WTC11 (cell line): ENCODE measurements around the gene RPS25. TPM values are rescaled to one million over a fixed set of nuclear protein-coding genes. Genes with fewer than 3 reads are reported as not detected.

Experiments used
- ATAC-seq: fragments of 200-7000 bp; cut with Tn5 transposase; 2 replicates; pipeline ENCODE4 v1.10.0; 2021; ENCODE audit warnings: mild to moderate bottlenecking, moderate library complexity
- CTCF ChIA-PET: fragments of 300-600 bp; sonication (Branson Sonifier 250); formaldehyde crosslinking; loops from one replicate; lab custom pipeline; 2021; ENCODE audit warnings: antibody characterized with exemption; lab: Charles Lee
- POLR2A ChIA-PET: fragments of 350-600 bp; sonication (Branson Sonifier 250); formaldehyde crosslinking; loops from one replicate; lab custom pipeline; 2021; ENCODE audit warnings: antibody characterized with exemption; lab: Charles Lee
- DNase-seq: peaks from one replicate; pipeline ENCODE4 v3.0.0; 2021; ENCODE audit warnings: low spot score
- H3K27ac Mint-ChIP-seq: 2 replicates; pipeline ENCODE4 v1.8.0; 2021; ENCODE audit warnings: mixed read lengths
- H3K27me3 Mint-ChIP-seq: 2 replicates; pipeline ENCODE4 v1.8.0; 2021; ENCODE audit warnings: low read depth, mild to moderate bottlenecking, moderate library complexity, mixed read lengths
- H3K36me3 Mint-ChIP-seq: 2 replicates; pipeline ENCODE4 v1.8.0; 2021; ENCODE audit warnings: mixed read lengths
- H3K4me1 Mint-ChIP-seq: 2 replicates; pipeline ENCODE4 v1.8.0; 2022; ENCODE audit warnings: mixed read lengths
- H3K4me3 Mint-ChIP-seq: 2 replicates; pipeline ENCODE4 v1.8.0; 2021; ENCODE audit warnings: mild to moderate bottlenecking, moderate library complexity, mixed read lengths
- H3K9me3 Mint-ChIP-seq: 2 replicates; pipeline ENCODE4 v1.8.0; 2021; ENCODE audit warnings: mixed read lengths
- CBFB ChIP-seq: sonication (generic); formaldehyde crosslinking; IDR thresholded peaks from 2 replicates; pipeline ENCODE4 v1.8.1; 2022; ENCODE audit warnings: mild to moderate bottlenecking, low read depth, missing genetic modification reagents
- CDX4 ChIP-seq: fragments of 250-450 bp; sonication (Bioruptor Pico); IDR thresholded peaks from 2 replicates; pipeline ENCODE4 v1.9.0; 2021; ENCODE audit warnings: moderate library complexity, mild to moderate bottlenecking, inconsistent platforms, borderline replicate concordance
- CREM ChIP-seq: sonication (generic); formaldehyde crosslinking; IDR thresholded peaks from 2 replicates; pipeline ENCODE4 v1.8.1; 2022; ENCODE audit warnings: mild to moderate bottlenecking, missing genetic modification reagents, moderate library complexity
- ELF4 ChIP-seq: sonication (generic); formaldehyde crosslinking; IDR thresholded peaks from 2 replicates; pipeline ENCODE4 v1.8.1; 2022; ENCODE audit warnings: low read depth, mild to moderate bottlenecking, moderate library complexity, missing genetic modification reagents
- ESRRA ChIP-seq: sonication (generic); formaldehyde crosslinking; IDR thresholded peaks from 2 replicates; pipeline ENCODE4 v1.8.1; 2022; ENCODE audit warnings: mild to moderate bottlenecking, missing genetic modification reagents, borderline replicate concordance
- FOXJ3 ChIP-seq: sonication (generic); formaldehyde crosslinking; IDR thresholded peaks from 2 replicates; pipeline ENCODE4 v1.9.0; 2021; ENCODE audit warnings: missing genetic modification reagents, mild to moderate bottlenecking, borderline replicate concordance
- JAZF1 ChIP-seq: fragments of 250-450 bp; sonication (Bioruptor Pico); IDR thresholded peaks from 2 replicates; pipeline ENCODE4 v1.9.0; 2021; ENCODE audit warnings: moderate library complexity, mild to moderate bottlenecking, inconsistent platforms
- NFATC4 ChIP-seq: fragments of 250-450 bp; sonication (Bioruptor Pico); IDR thresholded peaks from 2 replicates; pipeline ENCODE4 v1.9.0; 2021; ENCODE audit warnings: mild to moderate bottlenecking
- NFE2L1 ChIP-seq: sonication (generic); formaldehyde crosslinking; IDR thresholded peaks from 2 replicates; pipeline ENCODE4 v1.8.1; 2023; ENCODE audit warnings: missing genetic modification reagents
- NR1H2 ChIP-seq: sonication (generic); formaldehyde crosslinking; IDR thresholded peaks from 2 replicates; pipeline ENCODE4 v1.9.0; 2021; ENCODE audit warnings: mild to moderate bottlenecking, moderate library complexity, missing genetic modification reagents
- OVOL2 ChIP-seq: fragments of 250-450 bp; sonication (Bioruptor Pico); IDR thresholded peaks from 2 replicates; pipeline ENCODE4 v1.9.0; 2021; ENCODE audit warnings: mild to moderate bottlenecking, borderline replicate concordance
- PRDM15 ChIP-seq: sonication (generic); formaldehyde crosslinking; IDR thresholded peaks from 2 replicates; pipeline ENCODE4 v1.8.0; 2022; ENCODE audit warnings: missing genetic modification reagents
- PREB ChIP-seq: sonication (generic); formaldehyde crosslinking; IDR thresholded peaks from 2 replicates; pipeline ENCODE4 v1.8.1; 2022; ENCODE audit warnings: mild to moderate bottlenecking, missing genetic modification reagents, moderate library complexity, borderline replicate concordance
- PRRX2 ChIP-seq: fragments of 250-450 bp; sonication (Bioruptor Pico); IDR thresholded peaks from 2 replicates; pipeline ENCODE4 v1.8.0; 2021; ENCODE audit warnings: mild to moderate bottlenecking
- RORB ChIP-seq: fragments of 250-450 bp; sonication (Bioruptor Pico); IDR thresholded peaks from 2 replicates; pipeline ENCODE4 v1.9.0; 2021; ENCODE audit warnings: mild to moderate bottlenecking
- TEAD1 ChIP-seq: sonication (generic); formaldehyde crosslinking; IDR thresholded peaks from 2 replicates; pipeline ENCODE4 v1.8.0; 2022; ENCODE audit warnings: mild to moderate bottlenecking, missing genetic modification reagents
- ZNF138 ChIP-seq: sonication (generic); formaldehyde crosslinking; conservative IDR thresholded peaks from 2 replicates; pipeline ENCODE4 v1.8.1; 2022; ENCODE audit warnings: mild to moderate bottlenecking, moderate library complexity, missing genetic modification reagents
- ZNF219 ChIP-seq: sonication (generic); formaldehyde crosslinking; IDR thresholded peaks from 2 replicates; pipeline ENCODE4 v1.8.0; 2023; ENCODE audit warnings: missing genetic modification reagents, mild to moderate bottlenecking, borderline replicate concordance
- ZNF396 ChIP-seq: fragments of 250-450 bp; sonication (Bioruptor Pico); IDR thresholded peaks from 2 replicates; pipeline ENCODE4 v1.8.0; 2021; ENCODE audit warnings: mild to moderate bottlenecking, moderate library complexity, borderline replicate concordance
- ZNF416 ChIP-seq: fragments of 250-450 bp; sonication (Bioruptor Pico); IDR thresholded peaks from 2 replicates; pipeline ENCODE4 v1.9.0; 2021; ENCODE audit warnings: mild to moderate bottlenecking, inconsistent platforms
- ZNF671 ChIP-seq: fragments of 250-450 bp; sonication (Bioruptor Pico); IDR thresholded peaks from 2 replicates; pipeline ENCODE4 v1.8.0; 2021; ENCODE audit warnings: mild to moderate bottlenecking
- total RNA-seq: library from RNA; stranded (reverse); gene quantifications from 3 replicates; pipeline ENCODE4 v1.2.3, GENCODE V29; 2021
- TF ChIP-seq, protein P1 (sequence below): sonication (generic); formaldehyde crosslinking; IDR thresholded peaks from 2 replicates; pipeline ENCODE4 v1.8.0; 2023; ENCODE audit warnings: missing genetic modification reagents, mild to moderate bottlenecking, borderline replicate concordance
- TF ChIP-seq, protein P2 (sequence below): sonication (generic); formaldehyde crosslinking; IDR thresholded peaks from 2 replicates; pipeline ENCODE4 v1.8.1; 2022; ENCODE audit warnings: low read depth, mild to moderate bottlenecking, moderate library complexity, missing genetic modification reagents, borderline replicate concordance
- TF ChIP-seq, protein P3 (sequence below): sonication (generic); formaldehyde crosslinking; IDR thresholded peaks from 2 replicates; pipeline ENCODE4 v1.8.1; 2023; ENCODE audit warnings: mild to moderate bottlenecking, missing genetic modification reagents, moderate library complexity

Gene RPS25
- total RNA-seq, 1 experiment from 2014 or later, result 1,349 TPM

DNA sequence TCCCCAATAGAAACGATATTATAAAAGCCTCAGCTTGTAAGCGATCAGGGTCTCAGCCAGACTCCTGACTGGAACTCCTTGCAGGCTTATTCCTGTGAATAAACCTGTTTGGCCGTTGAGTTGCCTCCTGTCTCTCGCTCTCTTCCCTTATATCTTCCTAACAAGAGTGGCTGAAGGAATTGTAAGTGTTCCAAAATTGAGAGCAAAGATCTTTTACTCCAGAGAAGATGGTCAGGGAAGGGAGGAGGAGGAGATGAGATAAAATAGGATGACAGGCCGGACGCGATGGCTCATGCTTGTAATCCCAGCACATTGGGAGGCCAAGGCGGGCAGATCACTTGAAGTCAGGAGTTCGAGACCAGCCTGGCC, 13.8 kb upstream of the RPS25 start (continued):
- TF ChIP-seq, protein P1, sequence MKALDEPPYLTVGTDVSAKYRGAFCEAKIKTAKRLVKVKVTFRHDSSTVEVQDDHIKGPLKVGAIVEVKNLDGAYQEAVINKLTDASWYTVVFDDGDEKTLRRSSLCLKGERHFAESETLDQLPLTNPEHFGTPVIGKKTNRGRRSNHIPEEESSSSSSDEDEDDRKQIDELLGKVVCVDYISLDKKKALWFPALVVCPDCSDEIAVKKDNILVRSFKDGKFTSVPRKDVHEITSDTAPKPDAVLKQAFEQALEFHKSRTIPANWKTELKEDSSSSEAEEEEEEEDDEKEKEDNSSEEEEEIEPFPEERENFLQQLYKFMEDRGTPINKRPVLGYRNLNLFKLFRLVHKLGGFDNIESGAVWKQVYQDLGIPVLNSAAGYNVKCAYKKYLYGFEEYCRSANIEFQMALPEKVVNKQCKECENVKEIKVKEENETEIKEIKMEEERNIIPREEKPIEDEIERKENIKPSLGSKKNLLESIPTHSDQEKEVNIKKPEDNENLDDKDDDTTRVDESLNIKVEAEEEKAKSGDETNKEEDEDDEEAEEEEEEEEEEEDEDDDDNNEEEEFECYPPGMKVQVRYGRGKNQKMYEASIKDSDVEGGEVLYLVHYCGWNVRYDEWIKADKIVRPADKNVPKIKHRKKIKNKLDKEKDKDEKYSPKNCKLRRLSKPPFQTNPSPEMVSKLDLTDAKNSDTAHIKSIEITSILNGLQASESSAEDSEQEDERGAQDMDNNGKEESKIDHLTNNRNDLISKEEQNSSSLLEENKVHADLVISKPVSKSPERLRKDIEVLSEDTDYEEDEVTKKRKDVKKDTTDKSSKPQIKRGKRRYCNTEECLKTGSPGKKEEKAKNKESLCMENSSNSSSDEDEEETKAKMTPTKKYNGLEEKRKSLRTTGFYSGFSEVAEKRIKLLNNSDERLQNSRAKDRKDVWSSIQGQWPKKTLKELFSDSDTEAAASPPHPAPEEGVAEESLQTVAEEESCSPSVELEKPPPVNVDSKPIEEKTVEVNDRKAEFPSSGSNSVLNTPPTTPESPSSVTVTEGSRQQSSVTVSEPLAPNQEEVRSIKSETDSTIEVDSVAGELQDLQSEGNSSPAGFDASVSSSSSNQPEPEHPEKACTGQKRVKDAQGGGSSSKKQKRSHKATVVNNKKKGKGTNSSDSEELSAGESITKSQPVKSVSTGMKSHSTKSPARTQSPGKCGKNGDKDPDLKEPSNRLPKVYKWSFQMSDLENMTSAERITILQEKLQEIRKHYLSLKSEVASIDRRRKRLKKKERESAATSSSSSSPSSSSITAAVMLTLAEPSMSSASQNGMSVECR (CRISPR knock-in tag), result no peak
- TF ChIP-seq, all 79 proteins: peak for 0

DNA sequence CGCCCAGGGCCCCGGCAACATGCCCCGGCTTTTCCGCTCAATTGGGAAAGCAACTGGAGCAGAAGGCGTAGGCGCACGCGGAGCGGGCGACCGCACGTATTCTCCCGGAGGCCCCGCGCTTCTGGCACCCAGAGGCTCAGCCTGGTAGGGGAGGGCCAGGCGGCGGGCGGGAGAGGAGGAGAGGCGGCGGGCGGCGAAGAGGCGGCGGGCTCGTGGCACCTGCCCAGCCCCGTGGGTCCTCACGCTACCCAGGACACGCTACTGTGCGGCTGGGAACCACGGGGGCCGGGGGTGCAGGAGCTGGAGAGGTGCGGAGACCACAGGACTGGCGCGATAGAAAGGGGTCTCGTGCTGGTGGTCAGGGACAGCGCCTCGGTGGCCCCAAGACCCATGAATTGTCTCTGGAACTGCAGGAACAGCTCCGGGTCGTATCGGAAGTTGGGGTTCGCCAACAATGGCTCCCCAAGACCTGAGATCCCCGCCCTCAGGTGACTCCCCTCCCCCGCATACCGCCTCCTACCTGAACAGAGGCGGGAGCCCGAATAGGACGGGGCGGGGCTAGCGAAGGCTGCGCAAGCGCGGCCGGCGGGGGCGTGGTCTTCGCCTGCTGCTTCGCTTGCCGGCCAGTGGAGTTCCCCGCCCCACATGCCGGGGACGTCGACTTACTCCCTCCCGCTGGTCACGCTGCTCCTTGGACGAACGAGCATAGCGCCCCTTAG, 12.3 kb upstream of the RPS25 start, which contains the start of gene SLC37A4:
Gene SLC37A4, minus strand, starts transcription at position 549 of the 719 bp plus-strand sequence.
- Mint-ChIP-seq H3K27me3 (no peaks in the 10 kb centered on the region), H3K9me3 (no peaks in the 10 kb centered on the region), H3K4me1 (peaks cover 19% of the 10 kb centered on the region), H3K27ac (peak within 1 kb of the TSS; percentile 64), H3K4me3 (peak within 1 kb of the TSS; percentile 76), H3K36me3 (peaks cover 22% of the 10 kb centered on the region)
- ChIA-PET POLR2A (interaction anchor here (1.5 to 1.9 kb wide), 2 partner anchors 11 to 12 kb away, joined by 4 to 5 read pairs; partner anchors contain the start of genes RPS25 and TRAPPC4), CTCF (interaction anchor here (0.7 to 2.7 kb wide), 9 partner anchors 8 to 310 kb away, joined by 3 to 10 read pairs (median 3); partner anchors contain the start of genes CENATAC and DPAGT1)
- peak; percentile 86 for ATAC-seq
- peak; percentile 100 for DNase-seq
- TF ChIP-seq OVOL2 (CRISPR knock-in tag), result no peak
- TF ChIP-seq ZNF671 (CRISPR knock-in tag), result no peak
- TF ChIP-seq TEAD1 (CRISPR knock-in tag), result peak; percentile 95; the same call in 1 of the 2 replicates
- no peak for TF ChIP-seq ZNF416 (CRISPR knock-in tag)
- TF ChIP-seq ESRRA (CRISPR knock-in tag), result no peak
- TF ChIP-seq FOXJ3, result 0 out of 2 replicates have a peak, but pooled peaks have one; percentile 44
- no peak for TF ChIP-seq PRDM15 (CRISPR knock-in tag)
- TF ChIP-seq NFE2L1 (CRISPR knock-in tag), result peak; percentile 74; the same call in 1 of the 2 replicates
- TF ChIP-seq ZNF219 (CRISPR knock-in tag), result no peak
- TF ChIP-seq CDX4 (CRISPR knock-in tag), result no peak
- no peak for TF ChIP-seq JAZF1 (CRISPR knock-in tag)
- no peak for TF ChIP-seq ELF4 (CRISPR knock-in tag)
- TF ChIP-seq CREM (CRISPR knock-in tag), result 0 out of 2 replicates have a peak, but pooled peaks have one; percentile 25
- TF ChIP-seq, protein P2, sequence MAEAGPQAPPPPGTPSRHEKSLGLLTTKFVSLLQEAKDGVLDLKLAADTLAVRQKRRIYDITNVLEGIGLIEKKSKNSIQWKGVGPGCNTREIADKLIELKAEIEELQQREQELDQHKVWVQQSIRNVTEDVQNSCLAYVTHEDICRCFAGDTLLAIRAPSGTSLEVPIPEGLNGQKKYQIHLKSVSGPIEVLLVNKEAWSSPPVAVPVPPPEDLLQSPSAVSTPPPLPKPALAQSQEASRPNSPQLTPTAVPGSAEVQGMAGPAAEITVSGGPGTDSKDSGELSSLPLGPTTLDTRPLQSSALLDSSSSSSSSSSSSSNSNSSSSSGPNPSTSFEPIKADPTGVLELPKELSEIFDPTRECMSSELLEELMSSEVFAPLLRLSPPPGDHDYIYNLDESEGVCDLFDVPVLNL (CRISPR knock-in tag), result no peak
- TF ChIP-seq NFATC4, result no peak
- no peak for TF ChIP-seq CBFB (CRISPR knock-in tag)
- no peak for TF ChIP-seq PRRX2
- no peak for TF ChIP-seq NR1H2 (CRISPR knock-in tag)
- no peak for TF ChIP-seq RORB
- TF ChIP-seq ZNF138, result no peak
- TF ChIP-seq, protein P3, sequence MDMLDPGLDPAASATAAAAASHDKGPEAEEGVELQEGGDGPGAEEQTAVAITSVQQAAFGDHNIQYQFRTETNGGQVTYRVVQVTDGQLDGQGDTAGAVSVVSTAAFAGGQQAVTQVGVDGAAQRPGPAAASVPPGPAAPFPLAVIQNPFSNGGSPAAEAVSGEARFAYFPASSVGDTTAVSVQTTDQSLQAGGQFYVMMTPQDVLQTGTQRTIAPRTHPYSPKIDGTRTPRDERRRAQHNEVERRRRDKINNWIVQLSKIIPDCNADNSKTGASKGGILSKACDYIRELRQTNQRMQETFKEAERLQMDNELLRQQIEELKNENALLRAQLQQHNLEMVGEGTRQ (CRISPR knock-in tag), result peak; percentile 66; the same call in 1 of the 2 replicates
- no peak for TF ChIP-seq ZNF396 (CRISPR knock-in tag)
- TF ChIP-seq PREB (CRISPR knock-in tag), result no peak
